Mesendoderm (in vitro differentiated cells): ENCODE results near the gene SH3RF1.

Experiments
- DNase-seq: peaks from one replicate; pipeline ENCODE4 v3.0.0; 2013
- H2AK5ac ChIP-seq: 2 replicates; pipeline ENCODE4 v1.6.1; 2013; ENCODE audit warnings: low read length, inconsistent platforms
- H2BK120ac ChIP-seq: 2 replicates; pipeline ENCODE4 v1.6.1; 2013; ENCODE audit warnings: low read depth, mild to moderate bottlenecking, low read length, moderate library complexity, mixed read lengths
- H2BK15ac ChIP-seq: replicated peaks from 2 replicates; pipeline ENCODE4 v1.6.1; 2013; ENCODE audit warnings: low read depth, mild to moderate bottlenecking, moderate library complexity
- H2BK5ac ChIP-seq: 2 replicates; pipeline ENCODE4 v1.6.1; 2013; ENCODE audit warnings: low read length, inconsistent platforms
- H3K18ac ChIP-seq: 2 replicates; pipeline ENCODE4 v1.6.1; 2013; ENCODE audit warnings: mild to moderate bottlenecking, low read length, mixed read lengths
- H3K23ac ChIP-seq: one replicate; pipeline ENCODE4 v1.6.1; 2013; ENCODE audit warnings: low read length
- H3K27ac ChIP-seq: 2 replicates; pipeline ENCODE4 v1.5.1; 2013; ENCODE audit warnings: low read depth, mild to moderate bottlenecking, inconsistent platforms, low read length, moderate library complexity
- H3K27me3 ChIP-seq: 2 replicates; pipeline ENCODE4 v1.6.1; 2013; ENCODE audit warnings: low read length, control low read depth, mild to moderate bottlenecking, inconsistent platforms; ENCODE audit not compliant: insufficient read depth, poor library complexity
- H3K36me3 ChIP-seq: 2 replicates; pipeline ENCODE4 v1.6.1; 2013; ENCODE audit warnings: low read length, inconsistent platforms; ENCODE audit not compliant: control insufficient read depth, insufficient read depth
- H3K4ac ChIP-seq: one replicate; pipeline ENCODE4 v1.6.1; 2013; ENCODE audit warnings: low read depth, mild to moderate bottlenecking, low read length, moderate library complexity
- H3K4me1 ChIP-seq: 2 replicates; pipeline ENCODE4 v1.6.1; 2013; ENCODE audit warnings: low read depth, low read length, inconsistent platforms; ENCODE audit not compliant: control insufficient read depth
- H3K4me2 ChIP-seq: 2 replicates; pipeline ENCODE4 v1.6.1; 2013; ENCODE audit warnings: low read length
- H3K4me3 ChIP-seq: 2 replicates; pipeline ENCODE4 v1.5.1; 2013; ENCODE audit warnings: mild to moderate bottlenecking, low read length
- H3K56ac ChIP-seq: one replicate; pipeline ENCODE4 v1.6.1; 2013; ENCODE audit warnings: low read length
- H3K79me1 ChIP-seq: 2 replicates; pipeline ENCODE4 v1.6.1; 2013; ENCODE audit warnings: low read length, inconsistent platforms
- H3K79me2 ChIP-seq: 2 replicates; pipeline ENCODE4 v1.6.1; 2013; ENCODE audit warnings: mild to moderate bottlenecking, low read length; ENCODE audit not compliant: control insufficient read depth, insufficient read depth
- H3K9ac ChIP-seq: 2 replicates; pipeline ENCODE4 v1.6.1; 2013; ENCODE audit warnings: low read length, inconsistent platforms
- H4K5ac ChIP-seq: one replicate; pipeline ENCODE4 v1.6.1; 2013; ENCODE audit warnings: low read length
- H4K8ac ChIP-seq: one replicate; pipeline ENCODE4 v1.6.1; 2013; ENCODE audit warnings: low read depth, mild to moderate bottlenecking, control low read depth, low read length, moderate library complexity
- WGBS: extraction: QIAGEN DNeasy Blood & Tissue Kit; methylation state at CpG from one replicate; pipeline ENCODE4 v1.1.7; 2013; ENCODE audit warnings: low lambda C conversion rate, missing lambda C conversion rate; ENCODE audit not compliant: insufficient coverage; ENCODE audit errors: extremely low coverage; 5-methylcytosine and 5-hydroxymethylcytosine counted together

SH3RF1 gene

GRCh38 chr4:169225058-169225751 lies 45.6 kb downstream of the SH3RF1 start:
- Histone ChIP-seq H3K27me3 (no peaks in the 10 kb centered on the region), H2BK5ac (no peak overlapping the region), H3K79me2 (peaks cover 4% of the 10 kb centered on the region), H3K4me2 (no peak overlapping the region), H3K27ac (no peak overlapping the region), H3K4me3 (no peak overlapping the region), H3K9ac (no peak overlapping the region), H2AK5ac (no peak overlapping the region), H3K4ac (no peak overlapping the region), H2BK15ac (no peak overlapping the region), H3K36me3 (no peaks in the 10 kb centered on the region), H3K23ac (no peak overlapping the region), H3K56ac (no peak overlapping the region), H2BK120ac (no peak overlapping the region), H3K4me1 (no peaks in the 10 kb centered on the region), H3K18ac (no peak overlapping the region), H3K79me1 (peaks cover 12% of the 10 kb centered on the region), H4K8ac (no peak overlapping the region), H4K5ac (no peak overlapping the region)
- WGBS: no CpG with 5 or more reads among the region's 4 CpGs
- peak; percentile 50 for DNase-seq

- H2BK15ac ChIP-seq: no peak overlapping the region
- H3K4ac ChIP-seq: no peak overlapping the region
- no peak overlapping the region for H2BK120ac ChIP-seq
- no peak overlapping the region for H3K4me2 ChIP-seq
- no peaks in the 10 kb centered on the region for H3K36me3 ChIP-seq
- H3K4me1 ChIP-seq: no peaks in the 10 kb centered on the region
- H2BK5ac ChIP-seq: no peak overlapping the region
- peaks cover 12% of the 10 kb centered on the region for H3K79me1 ChIP-seq
- no peak overlapping the region for H3K23ac ChIP-seq
- no peak overlapping the region for H3K56ac ChIP-seq
- no peak for DNase-seq
- no peak overlapping the region for H4K5ac ChIP-seq
- peaks cover 4% of the 10 kb centered on the region for H3K79me2 ChIP-seq
- H4K8ac ChIP-seq: no peak overlapping the region
- no peak overlapping the region for H3K9ac ChIP-seq
- WGBS: no CpG with 5 or more reads among the region's 6 CpGs
- H2AK5ac ChIP-seq: no peak overlapping the region
- H3K27me3 ChIP-seq: no peaks in the 10 kb centered on the region
- H3K27ac ChIP-seq: no peak overlapping the region
- no peak overlapping the region for H3K4me3 ChIP-seq
- H3K18ac ChIP-seq: no peak overlapping the region
Measured at GRCh38 chr4:169222761-169223160, 48.0 kb downstream of the SH3RF1 start.

GRCh38 chr4:169221662-169222061 lies 49.1 kb downstream of the SH3RF1 start:
- H3K27ac ChIP-seq: no peak overlapping the region
- H3K79me2 ChIP-seq: peaks cover 4% of the 10 kb centered on the region
- H4K8ac ChIP-seq: no peak overlapping the region
- no peak overlapping the region for H3K4me2 ChIP-seq
- H3K36me3 ChIP-seq: no peaks in the 10 kb centered on the region
- H2BK15ac ChIP-seq: no peak overlapping the region
- H2AK5ac ChIP-seq: no peak overlapping the region
- DNase-seq: no peak
- H3K18ac ChIP-seq: no peak overlapping the region
- H3K23ac ChIP-seq: no peak overlapping the region
- no peak overlapping the region for H3K4me3 ChIP-seq
- no peaks in the 10 kb centered on the region for H3K4me1 ChIP-seq
- H4K5ac ChIP-seq: no peak overlapping the region
- no peak overlapping the region for H3K56ac ChIP-seq
- H3K4ac ChIP-seq: no peak overlapping the region
- no peak overlapping the region for H2BK5ac ChIP-seq
- WGBS: 100% methylated on average over 2 of the region's 3 CpGs
- peaks cover 18% of the 10 kb centered on the region for H3K79me1 ChIP-seq
- H3K9ac ChIP-seq: no peak overlapping the region
- H3K27me3 ChIP-seq: no peaks in the 10 kb centered on the region
- H2BK120ac ChIP-seq: no peak overlapping the region

- no peak overlapping the region for H2BK120ac ChIP-seq
- no peak overlapping the region for H2AK5ac ChIP-seq
- no peak for DNase-seq
- peaks cover 4% of the 10 kb centered on the region for H3K79me2 ChIP-seq
- no peak overlapping the region for H3K27ac ChIP-seq
- H2BK5ac ChIP-seq: no peak overlapping the region
- H3K18ac ChIP-seq: no peak overlapping the region
- H3K56ac ChIP-seq: no peak overlapping the region
- H3K79me1 ChIP-seq: peaks cover 19% of the 10 kb centered on the region
- no peak overlapping the region for H2BK15ac ChIP-seq
- H4K8ac ChIP-seq: no peak overlapping the region
- H3K9ac ChIP-seq: no peak overlapping the region
- no peak overlapping the region for H3K4me2 ChIP-seq
- no peak overlapping the region for H3K4me3 ChIP-seq
- no peak overlapping the region for H3K4ac ChIP-seq
- no peaks in the 10 kb centered on the region for H3K4me1 ChIP-seq
- H4K5ac ChIP-seq: no peak overlapping the region
- no peaks in the 10 kb centered on the region for H3K27me3 ChIP-seq
- H3K36me3 ChIP-seq: no peaks in the 10 kb centered on the region
- no CpG with 5 or more reads among the region's 7 CpGs for WGBS
- no peak overlapping the region for H3K23ac ChIP-seq
Measured at GRCh38 chr4:169220854-169221411, 49.8 kb downstream of the SH3RF1 start.

GRCh38 chr4:169220447-169220846 lies 50.3 kb downstream of the SH3RF1 start:
- Histone ChIP-seq H3K18ac (no peak overlapping the region), H3K4me1 (no peaks in the 10 kb centered on the region), H3K27me3 (no peaks in the 10 kb centered on the region), H3K4me3 (no peak overlapping the region), H3K36me3 (no peaks in the 10 kb centered on the region), H2BK5ac (no peak overlapping the region), H3K4me2 (no peak overlapping the region), H3K27ac (no peak overlapping the region), H2AK5ac (no peak overlapping the region), H2BK120ac (no peak overlapping the region), H2BK15ac (no peak overlapping the region), H3K23ac (no peak overlapping the region), H3K56ac (no peak overlapping the region), H3K79me2 (peaks cover 4% of the 10 kb centered on the region), H4K5ac (no peak overlapping the region), H4K8ac (no peak overlapping the region), H3K79me1 (peaks cover 19% of the 10 kb centered on the region), H3K9ac (no peak overlapping the region), H3K4ac (no peak overlapping the region)
- no peak for DNase-seq
- WGBS: no CpG with 5 or more reads among the region's 3 CpGs

GRCh38 chr4:169219440-169219839 lies 51.3 kb downstream of the SH3RF1 start:
- H3K79me1 ChIP-seq: peaks cover 17% of the 10 kb centered on the region
- no peak for DNase-seq
- no peak overlapping the region for H3K18ac ChIP-seq
- H2BK15ac ChIP-seq: no peak overlapping the region
- H3K4ac ChIP-seq: no peak overlapping the region
- H3K36me3 ChIP-seq: no peaks in the 10 kb centered on the region
- H3K9ac ChIP-seq: no peak overlapping the region
- H3K4me3 ChIP-seq: no peak overlapping the region
- no peak overlapping the region for H2BK5ac ChIP-seq
- no peaks in the 10 kb centered on the region for H3K27me3 ChIP-seq
- H2AK5ac ChIP-seq: no peak overlapping the region
- no peak overlapping the region for H2BK120ac ChIP-seq
- no peak overlapping the region for H3K23ac ChIP-seq
- no peaks in the 10 kb centered on the region for H3K4me1 ChIP-seq
- H4K8ac ChIP-seq: no peak overlapping the region
- 100% methylated on average over 1 of the region's 2 CpGs for WGBS
- H4K5ac ChIP-seq: no peak overlapping the region
- H3K27ac ChIP-seq: no peak overlapping the region
- H3K4me2 ChIP-seq: no peak overlapping the region
- H3K79me2 ChIP-seq: peaks cover 4% of the 10 kb centered on the region
- no peak overlapping the region for H3K56ac ChIP-seq
